ENCODE measurements around the gene NAPA.
A peak's percentile ranks its signal among the peaks of the same experiment; 100 is the strongest.

NAPA gene

DNA sequence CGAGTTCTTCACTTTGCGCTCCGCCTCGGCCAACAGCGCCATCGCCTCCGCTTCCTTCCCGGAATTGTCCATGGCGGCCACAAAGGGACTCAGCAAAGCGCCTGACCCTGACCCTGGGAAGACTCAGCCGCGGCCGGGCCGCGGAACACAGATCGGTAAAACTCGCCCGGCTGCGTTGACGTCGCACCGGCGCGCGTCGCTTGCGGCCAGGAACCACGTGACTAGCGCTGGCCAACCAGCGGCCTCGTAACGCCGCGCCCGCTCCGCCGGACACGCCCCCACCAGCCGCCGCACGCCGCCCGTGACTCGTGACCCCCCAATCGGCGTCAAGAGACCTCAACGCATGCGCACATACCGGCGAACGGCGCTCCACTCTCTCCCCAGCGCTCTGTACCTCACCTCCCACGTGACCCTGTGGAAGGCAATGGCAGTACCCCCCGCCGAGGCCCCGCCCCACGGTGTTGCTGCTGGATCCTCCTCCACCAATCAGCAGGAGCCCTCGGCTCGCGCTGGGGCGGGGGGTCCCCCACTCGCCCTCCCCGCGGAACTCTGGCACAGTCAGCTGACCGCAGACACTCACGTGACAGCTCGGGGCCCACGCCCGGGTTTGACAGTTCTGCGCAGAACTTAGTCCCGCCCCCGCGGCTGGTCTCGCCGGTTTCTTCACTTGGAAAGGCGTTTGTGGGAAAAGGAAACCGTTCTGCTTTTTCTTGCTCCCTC is at the start of gene NAPA:
NAPA (minus strand) TSS at position 195 of the 720 bp plus-strand sequence; CDS start at position 72, 123 bp downstream.
- Histone ChIP-seq H3K9me3 (no peaks in the 10 kb centered on the region), H3K36me3 (peaks cover 4% of the 10 kb centered on the region), H3K4me3 (ENCODE audit: low read depth in 1 of 2, low read length in 1 of 2) (peak within 1 kb of the TSS; percentile 88 to 98), H3K4me1 (ENCODE audit: control insufficient read depth in 1 of 2, insufficient read depth in 1 of 2, low read depth in 1 of 2, low read length in 1 of 2) (peaks cover 37 to 40% of the 10 kb centered on the region in 2 experiments), H3K27ac (peak within 1 kb of the TSS; percentile 98), H3K27me3 (peaks cover 34% of the 10 kb centered on the region)
- TF ChIP-seq, protein P1, sequence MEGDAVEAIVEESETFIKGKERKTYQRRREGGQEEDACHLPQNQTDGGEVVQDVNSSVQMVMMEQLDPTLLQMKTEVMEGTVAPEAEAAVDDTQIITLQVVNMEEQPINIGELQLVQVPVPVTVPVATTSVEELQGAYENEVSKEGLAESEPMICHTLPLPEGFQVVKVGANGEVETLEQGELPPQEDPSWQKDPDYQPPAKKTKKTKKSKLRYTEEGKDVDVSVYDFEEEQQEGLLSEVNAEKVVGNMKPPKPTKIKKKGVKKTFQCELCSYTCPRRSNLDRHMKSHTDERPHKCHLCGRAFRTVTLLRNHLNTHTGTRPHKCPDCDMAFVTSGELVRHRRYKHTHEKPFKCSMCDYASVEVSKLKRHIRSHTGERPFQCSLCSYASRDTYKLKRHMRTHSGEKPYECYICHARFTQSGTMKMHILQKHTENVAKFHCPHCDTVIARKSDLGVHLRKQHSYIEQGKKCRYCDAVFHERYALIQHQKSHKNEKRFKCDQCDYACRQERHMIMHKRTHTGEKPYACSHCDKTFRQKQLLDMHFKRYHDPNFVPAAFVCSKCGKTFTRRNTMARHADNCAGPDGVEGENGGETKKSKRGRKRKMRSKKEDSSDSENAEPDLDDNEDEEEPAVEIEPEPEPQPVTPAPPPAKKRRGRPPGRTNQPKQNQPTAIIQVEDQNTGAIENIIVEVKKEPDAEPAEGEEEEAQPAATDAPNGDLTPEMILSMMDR (IDR thresholded peaks at IDR 0.05): no peak

DNA sequence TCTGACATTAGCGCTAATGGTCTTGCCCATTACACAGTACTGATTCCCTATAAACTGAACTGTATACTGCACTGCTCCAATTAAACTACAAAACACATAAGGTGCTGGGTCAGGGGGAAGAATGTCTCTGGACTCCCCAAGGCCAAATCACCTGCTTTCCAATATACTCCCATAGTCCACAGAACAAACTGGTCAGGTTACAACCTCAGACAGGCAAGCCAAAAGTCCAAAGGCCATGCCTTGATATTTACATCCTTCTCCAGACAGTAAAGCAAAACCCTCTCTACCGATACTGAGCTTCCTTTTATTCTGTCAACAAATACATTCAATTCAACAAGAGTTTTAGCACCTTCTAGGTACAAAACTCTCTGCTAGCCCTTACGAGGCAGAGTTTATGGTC is 49.2 kb upstream of the NAPA start:
- TF ChIP-seq, protein P1 (IDR thresholded peaks at IDR 0.05): no peak
- H3K4me3 ChIP-seq (ENCODE audit: low read depth in 1 of 2, low read length in 1 of 2): no peak overlapping the region

DNA sequence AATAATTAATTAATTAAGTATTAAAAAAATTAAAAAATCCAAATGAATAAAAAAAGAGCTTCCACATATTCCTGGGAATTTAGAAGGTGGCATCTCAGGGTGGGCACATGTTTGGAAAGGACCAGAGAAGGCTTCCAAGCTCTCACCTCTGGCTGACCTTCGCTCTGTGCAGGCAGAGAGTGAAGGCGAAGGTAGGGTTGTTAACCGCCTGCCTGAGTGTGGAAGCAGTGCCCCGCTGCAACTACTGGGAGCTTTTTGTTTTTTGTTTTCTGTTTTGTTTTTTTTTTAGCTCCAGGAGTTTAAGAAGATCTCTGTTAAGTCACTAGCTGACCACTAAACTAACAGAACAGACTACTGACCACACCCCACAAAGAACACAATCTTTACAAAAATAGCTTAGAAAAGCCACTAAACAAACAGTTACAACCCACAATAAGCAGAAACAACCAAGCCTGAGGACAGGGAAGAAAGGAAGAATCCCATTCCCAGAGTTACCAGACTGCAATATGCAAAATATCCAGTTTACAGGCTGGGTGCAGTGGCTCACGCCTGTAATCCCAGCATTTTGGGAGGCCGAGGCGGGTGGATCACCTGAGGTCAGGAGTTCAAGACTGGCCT is 46.7 kb upstream of the NAPA start:
- Histone ChIP-seq H3K27ac (no peak overlapping the region), H3K27me3 (peaks cover 34% of the 10 kb centered on the region), H3K4me1 (ENCODE audit: control insufficient read depth in 1 of 2, insufficient read depth in 1 of 2, low read depth in 1 of 2, low read length in 1 of 2) (no peaks in the 10 kb centered on the region), H3K9me3 (no peaks in the 10 kb centered on the region), H3K36me3 (no peaks in the 10 kb centered on the region), H3K4me3 (ENCODE audit: low read depth in 1 of 2, low read length in 1 of 2) (no peak overlapping the region)
- TF ChIP-seq, protein P1 (IDR thresholded peaks at IDR 0.05): no peak

More for the DNA sequence above, 49.2 kb upstream of the NAPA start:
- peaks cover 44% of the 10 kb centered on the region for H3K27me3 ChIP-seq
- no peaks in the 10 kb centered on the region for H3K4me1 ChIP-seq (ENCODE audit: control insufficient read depth in 1 of 2, insufficient read depth in 1 of 2, low read depth in 1 of 2, low read length in 1 of 2)
- no peaks in the 10 kb centered on the region for H3K9me3 ChIP-seq
- H3K27ac ChIP-seq: no peak overlapping the region
- H3K36me3 ChIP-seq: no peaks in the 10 kb centered on the region

GRCh38 chr19:47560999-47561398 is 46.1 kb upstream of the NAPA start:
- H3K9me3 ChIP-seq: no peaks in the 10 kb centered on the region
- TF ChIP-seq, protein P1 (IDR thresholded peaks at IDR 0.05): no peak
- no peak overlapping the region for H3K27ac ChIP-seq
- H3K36me3 ChIP-seq: no peaks in the 10 kb centered on the region
- H3K4me3 ChIP-seq (ENCODE audit: low read depth in 1 of 2, low read length in 1 of 2): no peak overlapping the region
- no peaks in the 10 kb centered on the region for H3K4me1 ChIP-seq (ENCODE audit: control insufficient read depth in 1 of 2, insufficient read depth in 1 of 2, low read depth in 1 of 2, low read length in 1 of 2)
- H3K27me3 ChIP-seq: peaks cover 34% of the 10 kb centered on the region

GRCh38 chr19:47550129-47550528 is 35.3 kb upstream of the NAPA start:
- TF ChIP-seq, protein P1 (IDR thresholded peaks at IDR 0.05): no peak
- Histone ChIP-seq H3K4me1 (ENCODE audit: control insufficient read depth in 1 of 2, insufficient read depth in 1 of 2, low read depth in 1 of 2, low read length in 1 of 2) (no peaks in the 10 kb centered on the region), H3K27me3 (peaks cover 39% of the 10 kb centered on the region), H3K4me3 (ENCODE audit: low read depth in 1 of 2, low read length in 1 of 2) (no peak overlapping the region), H3K27ac (no peak overlapping the region), H3K36me3 (no peaks in the 10 kb centered on the region), H3K9me3 (no peaks in the 10 kb centered on the region)

Data from neutrophil (primary cell).